HUES6 (cell line): ENCODE measurements around the gene EVC.

Source experiments
- H3K27ac ChIP-seq: 2 replicates; pipeline ENCODE4 v1.7.0; 2013; ENCODE audit warnings: low read depth, mild to moderate bottlenecking, low read length, inconsistent platforms
- H3K27me3 ChIP-seq: 2 replicates; pipeline ENCODE4 v1.6.1; 2013; ENCODE audit warnings: low read length; ENCODE audit not compliant: control insufficient read depth, insufficient read depth
- H3K36me3 ChIP-seq: 2 replicates; pipeline ENCODE4 v1.6.1; 2013; ENCODE audit warnings: low read length; ENCODE audit not compliant: control insufficient read depth, insufficient read depth
- H3K4me1 ChIP-seq: 2 replicates; pipeline ENCODE4 v1.6.1; 2013; ENCODE audit warnings: low read length; ENCODE audit not compliant: control insufficient read depth, insufficient read depth
- H3K4me3 ChIP-seq: 2 replicates; pipeline ENCODE4 v1.5.1; 2013; ENCODE audit warnings: low read depth, low read length
- H3K9ac ChIP-seq: one replicate; pipeline ENCODE4 v1.6.1; 2013; ENCODE audit warnings: mild to moderate bottlenecking, low read length
- H3K9me3 ChIP-seq: 2 replicates; pipeline ENCODE4 v1.6.1; 2013; ENCODE audit warnings: low read depth, low read length; ENCODE audit not compliant: control insufficient read depth, insufficient read depth

EVC gene

DNA sequence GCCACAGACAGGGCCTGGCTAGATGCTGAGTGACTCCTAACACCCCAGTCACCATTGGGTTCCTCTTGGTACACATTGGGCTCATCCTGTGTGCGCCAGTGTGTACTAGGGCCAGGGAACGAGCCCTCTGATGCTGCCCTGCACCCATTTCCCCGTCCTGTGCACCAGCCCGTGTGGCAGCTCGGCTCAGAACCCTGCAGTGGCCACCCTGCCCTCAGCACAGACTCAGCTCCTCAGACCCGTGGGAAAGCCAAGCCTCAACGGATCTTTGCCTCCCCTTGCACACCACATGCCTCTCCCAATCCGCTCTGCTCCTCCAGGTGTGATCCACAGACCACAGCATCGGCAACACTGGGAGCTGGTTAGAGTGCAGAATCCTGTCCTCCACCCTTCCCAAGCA, 38.6 kb downstream of the EVC start:
- Histone ChIP-seq H3K36me3 (peaks cover 37% of the 10 kb centered on the region), H3K27ac (no peak overlapping the region), H3K9me3 (no peaks in the 10 kb centered on the region), H3K27me3 (no peaks in the 10 kb centered on the region), H3K4me3 (no peak overlapping the region), H3K4me1 (peaks cover 23% of the 10 kb centered on the region), H3K9ac (no peak overlapping the region)

DNA sequence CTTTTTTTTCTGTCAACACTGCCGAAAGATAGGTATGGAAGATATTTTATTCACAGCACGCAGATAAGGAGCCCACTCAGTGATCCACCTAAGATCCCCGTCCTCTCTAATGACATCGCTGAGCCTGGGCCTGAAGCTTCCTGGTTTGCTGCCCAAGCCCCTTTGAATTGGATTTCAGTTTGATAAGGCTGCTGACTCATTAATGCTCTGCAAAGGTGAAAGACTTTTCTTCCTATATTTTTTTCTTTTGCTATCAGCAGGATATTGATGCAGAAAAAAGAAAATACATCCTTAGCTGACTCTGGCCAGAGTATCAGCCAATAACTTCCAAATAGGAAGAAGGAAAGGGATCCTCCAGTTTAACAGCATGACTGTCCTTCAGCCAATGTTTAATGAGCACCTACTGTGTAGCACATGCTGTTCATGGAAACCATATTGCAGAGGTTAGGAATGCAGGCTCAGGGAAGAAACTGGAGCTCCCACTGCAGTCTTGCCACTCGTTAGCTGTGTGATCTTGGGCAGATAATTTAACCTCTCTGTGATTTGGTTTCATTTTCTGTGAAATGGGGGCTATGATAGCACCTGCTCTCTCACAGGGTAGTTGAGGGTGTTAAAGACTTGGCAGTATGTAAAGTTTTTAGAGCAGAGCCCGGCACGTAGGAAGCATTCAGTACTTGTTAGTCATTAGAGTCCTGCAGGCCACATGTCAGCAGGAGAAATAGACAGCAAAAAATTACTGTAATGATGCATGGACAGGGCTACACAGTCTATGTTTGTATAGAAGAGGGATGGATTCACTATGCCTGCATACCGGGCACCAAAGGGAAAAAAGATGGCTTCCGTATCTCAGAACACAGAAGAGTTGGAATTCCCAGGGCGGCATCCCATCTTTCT, 39.3 kb downstream of the EVC start:
- H3K4me3 ChIP-seq = no peak overlapping the region
- H3K27me3 ChIP-seq = no peaks in the 10 kb centered on the region
- H3K27ac ChIP-seq = no peak overlapping the region
- no peaks in the 10 kb centered on the region for H3K9me3 ChIP-seq
- H3K4me1 ChIP-seq = peaks cover 23% of the 10 kb centered on the region
- H3K9ac ChIP-seq = no peak overlapping the region
- H3K36me3 ChIP-seq = peaks cover 41% of the 10 kb centered on the region

DNA sequence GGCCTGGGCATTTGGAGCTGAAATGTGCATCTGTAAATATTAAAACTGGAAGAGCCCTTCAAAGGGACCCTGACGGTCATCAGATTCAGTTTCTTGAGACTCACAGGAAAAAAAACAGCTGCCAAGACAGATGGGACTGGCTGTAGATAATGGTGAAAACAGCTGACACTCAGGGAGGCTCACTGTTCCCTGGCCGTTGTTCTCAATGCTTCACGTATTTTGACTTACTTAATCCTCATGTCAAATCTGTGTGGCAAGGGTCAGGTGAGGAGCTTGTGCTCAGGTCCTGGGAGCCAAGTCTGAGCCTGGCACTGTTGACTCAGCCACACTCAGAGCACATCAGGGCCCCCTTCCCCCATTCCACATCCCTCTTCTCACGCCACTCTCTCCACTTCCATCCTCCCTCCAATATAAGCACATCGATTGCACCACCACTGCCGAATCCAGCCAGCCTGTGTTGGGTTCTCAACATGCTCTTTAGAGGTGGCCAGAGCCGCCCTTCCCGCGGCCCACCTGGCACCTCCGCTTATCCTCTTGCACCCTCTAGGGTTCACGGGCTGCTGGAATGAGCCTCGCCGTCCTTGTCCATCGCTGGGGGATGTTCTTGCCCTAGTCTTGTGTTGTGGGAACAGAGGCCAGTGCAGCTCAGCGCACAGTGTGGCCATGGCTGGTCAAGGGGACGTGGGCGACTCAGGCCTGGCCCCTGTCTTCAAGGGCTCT, 40.1 kb downstream of the EVC start:
- H3K27me3 ChIP-seq = no peaks in the 10 kb centered on the region
- H3K4me3 ChIP-seq = no peak overlapping the region
- no peak overlapping the region for H3K9ac ChIP-seq
- peaks cover 35% of the 10 kb centered on the region for H3K36me3 ChIP-seq
- H3K4me1 ChIP-seq = peaks cover 23% of the 10 kb centered on the region
- H3K27ac ChIP-seq = no peak overlapping the region
- no peaks in the 10 kb centered on the region for H3K9me3 ChIP-seq

DNA sequence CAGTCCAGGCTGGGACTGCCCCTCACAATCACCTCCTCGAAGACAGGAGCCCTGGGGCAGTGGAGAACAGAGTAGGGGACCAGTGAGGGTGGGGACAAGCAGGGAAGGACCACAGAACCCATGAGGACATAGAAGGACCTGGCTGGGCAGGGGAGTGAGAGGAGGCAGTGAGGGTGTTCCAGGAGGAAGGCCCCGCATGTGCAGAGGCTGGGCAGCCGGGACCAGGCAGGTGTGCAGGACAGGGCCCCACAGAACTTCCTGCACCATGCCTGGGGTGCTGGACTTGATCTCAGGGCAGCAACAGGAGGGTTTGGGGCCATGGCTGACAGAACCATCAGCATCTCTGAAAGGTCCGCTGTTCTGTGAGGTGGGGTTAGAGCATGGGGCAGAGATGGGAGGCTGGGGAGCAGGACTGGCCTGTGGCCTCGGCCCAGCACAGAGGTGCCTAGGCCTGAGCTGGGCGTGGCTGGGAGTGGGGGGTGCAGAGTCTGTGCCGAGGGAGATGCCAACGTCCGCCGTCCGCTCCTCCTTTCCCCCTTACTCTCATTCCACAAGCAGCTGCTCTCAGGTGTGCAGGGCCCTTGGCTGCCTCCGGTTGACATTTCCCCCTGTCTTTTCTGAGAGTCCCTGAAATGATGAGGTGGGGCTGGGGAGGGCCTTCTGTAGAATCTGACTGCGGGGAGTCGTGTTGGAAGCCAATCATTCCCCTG, 40.8 kb downstream of the EVC start:
- no peak overlapping the region for H3K4me3 ChIP-seq
- H3K9me3 ChIP-seq = no peaks in the 10 kb centered on the region
- no peak overlapping the region for H3K27ac ChIP-seq
- H3K9ac ChIP-seq = no peak overlapping the region
- peaks cover 23% of the 10 kb centered on the region for H3K4me1 ChIP-seq
- H3K36me3 ChIP-seq = peaks cover 40% of the 10 kb centered on the region
- H3K27me3 ChIP-seq = no peaks in the 10 kb centered on the region

DNA sequence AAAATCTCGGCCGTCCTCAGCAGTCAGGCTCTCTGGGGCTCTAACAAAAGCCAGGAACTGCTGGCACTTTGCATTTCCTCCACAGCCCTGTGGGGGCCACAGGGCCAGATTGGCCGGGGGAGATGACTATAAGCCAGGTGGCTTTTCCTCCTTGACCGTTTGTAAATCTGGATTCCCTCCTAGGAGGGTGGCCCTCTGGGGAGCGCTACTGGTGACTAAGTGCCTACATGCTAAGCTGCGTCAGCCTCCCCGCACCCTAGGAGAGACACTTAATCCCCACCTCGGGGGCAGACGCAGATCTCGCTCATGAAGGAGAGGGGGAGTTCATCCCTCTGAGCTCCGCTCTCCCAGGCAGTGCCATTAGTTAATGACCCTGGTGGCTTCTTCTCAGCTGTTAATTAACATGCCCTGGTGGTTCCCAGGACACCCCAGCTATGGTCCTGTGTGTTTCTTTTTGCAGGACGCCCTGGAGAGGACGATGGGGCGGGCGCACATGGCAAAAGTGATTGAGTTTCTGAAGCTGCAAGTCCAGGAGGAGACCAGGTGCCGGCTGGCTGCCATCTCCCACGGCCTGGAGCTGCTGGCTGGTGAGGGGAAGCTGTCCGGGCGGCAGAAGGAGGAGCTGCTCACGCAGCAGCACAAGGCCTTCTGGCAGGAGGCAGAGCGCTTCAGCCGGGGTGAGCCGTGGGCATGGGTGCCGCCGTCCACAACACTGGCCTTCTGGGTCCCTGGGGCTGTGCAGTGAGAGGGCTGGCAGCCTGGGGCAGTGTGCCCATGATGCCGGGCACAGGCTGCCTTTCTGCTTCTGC, 41.6 kb downstream of the EVC start:
- Histone ChIP-seq H3K27ac (no peak overlapping the region), H3K36me3 (peaks cover 45% of the 10 kb centered on the region), H3K4me3 (no peak overlapping the region)

DNA sequence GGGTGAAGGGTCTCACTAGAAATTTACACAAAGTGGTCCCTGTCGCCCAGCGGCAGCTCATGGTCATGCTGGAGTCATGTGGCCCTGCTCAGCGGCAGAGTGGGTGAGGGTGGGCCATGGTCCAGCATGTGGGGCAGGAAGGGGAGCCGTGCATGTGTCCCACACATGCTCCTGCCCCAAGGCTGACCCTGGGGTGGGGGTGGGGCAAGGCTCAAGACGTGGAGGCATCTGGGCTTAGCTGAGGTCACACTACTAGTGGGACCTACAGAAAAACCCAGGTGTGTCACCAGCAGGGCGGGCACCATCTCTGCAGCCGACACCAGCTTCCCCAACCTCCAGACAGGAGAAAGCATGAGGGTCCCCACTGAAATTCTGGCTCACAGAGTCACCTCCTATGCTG, 42.4 kb downstream of the EVC start:
- H3K4me1 ChIP-seq = peaks cover 23% of the 10 kb centered on the region
- no peaks in the 10 kb centered on the region for H3K9me3 ChIP-seq
- H3K9ac ChIP-seq = no peak overlapping the region
- peaks cover 51% of the 10 kb centered on the region for H3K36me3 ChIP-seq
- no peak overlapping the region for H3K27ac ChIP-seq
- no peak overlapping the region for H3K4me3 ChIP-seq
- no peaks in the 10 kb centered on the region for H3K27me3 ChIP-seq

More for the DNA sequence above, 41.6 kb downstream of the EVC start:
- no peaks in the 10 kb centered on the region for H3K9me3 ChIP-seq
- no peaks in the 10 kb centered on the region for H3K27me3 ChIP-seq
- peaks cover 23% of the 10 kb centered on the region for H3K4me1 ChIP-seq
- no peak overlapping the region for H3K9ac ChIP-seq

DNA sequence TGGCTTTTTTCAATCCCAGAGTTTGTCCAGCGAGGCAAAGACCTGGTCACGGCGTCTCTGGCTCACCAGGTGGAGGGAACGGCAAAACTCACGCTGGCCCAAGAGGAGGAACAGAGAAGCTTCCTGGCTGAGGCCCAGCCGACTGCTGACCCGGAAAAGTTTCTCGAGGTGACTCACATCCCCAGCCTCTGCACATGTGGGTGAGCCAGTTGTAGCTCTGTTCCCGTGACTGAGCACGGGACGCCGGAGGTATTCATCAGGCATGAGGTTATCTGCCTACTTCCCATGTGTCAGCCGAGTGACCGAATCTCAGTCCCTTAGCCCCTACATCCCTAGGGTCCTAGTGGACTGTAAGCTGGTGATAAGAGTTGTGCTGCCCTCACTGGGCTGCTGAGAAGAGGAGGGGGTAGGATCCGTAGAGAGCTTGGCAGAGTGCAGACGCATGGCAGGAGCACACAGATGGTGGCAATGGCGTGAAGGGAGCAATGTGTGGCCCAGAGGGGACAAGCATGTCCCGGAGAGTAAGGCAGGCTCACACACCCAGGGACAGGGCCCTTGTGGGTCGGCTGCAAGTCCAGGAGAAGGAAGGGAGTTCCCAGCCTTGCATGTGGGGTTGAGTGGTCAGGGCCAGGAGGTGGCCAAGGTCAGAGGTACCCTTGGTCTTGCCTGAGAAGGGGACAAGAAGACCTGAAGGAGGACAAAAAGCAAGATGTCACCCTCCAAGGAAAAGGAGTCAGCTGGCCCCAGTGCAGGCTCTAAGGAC, 42.9 kb downstream of the EVC start:
- no peaks in the 10 kb centered on the region for H3K9me3 ChIP-seq
- H3K27me3 ChIP-seq = no peaks in the 10 kb centered on the region
- no peak overlapping the region for H3K4me3 ChIP-seq
- peaks cover 23% of the 10 kb centered on the region for H3K4me1 ChIP-seq
- no peak overlapping the region for H3K9ac ChIP-seq
- H3K36me3 ChIP-seq = peaks cover 49% of the 10 kb centered on the region
- no peak overlapping the region for H3K27ac ChIP-seq

DNA sequence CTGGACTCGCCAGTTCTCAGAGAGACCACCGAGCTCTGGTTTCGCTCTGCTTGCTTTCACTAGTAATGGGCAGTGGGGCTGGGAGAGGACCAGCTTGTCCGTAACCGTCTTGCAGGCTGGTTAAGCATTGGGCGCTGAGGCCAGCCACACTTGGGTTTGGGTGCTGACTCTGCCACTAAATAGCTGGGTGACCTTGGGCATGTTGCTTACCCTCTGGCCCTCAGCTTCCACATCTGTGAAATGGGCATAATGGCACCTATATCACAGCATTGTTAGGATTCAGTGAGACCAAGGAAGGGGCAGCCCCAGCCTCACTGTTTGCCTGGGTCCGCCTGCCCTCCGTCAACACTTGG, 43.5 kb downstream of the EVC start:
- Histone ChIP-seq H3K27ac (no peak overlapping the region), H3K4me1 (peaks cover 24% of the 10 kb centered on the region), H3K4me3 (no peak overlapping the region), H3K9me3 (no peaks in the 10 kb centered on the region), H3K9ac (no peak overlapping the region), H3K27me3 (no peaks in the 10 kb centered on the region), H3K36me3 (peaks cover 48% of the 10 kb centered on the region)

DNA sequence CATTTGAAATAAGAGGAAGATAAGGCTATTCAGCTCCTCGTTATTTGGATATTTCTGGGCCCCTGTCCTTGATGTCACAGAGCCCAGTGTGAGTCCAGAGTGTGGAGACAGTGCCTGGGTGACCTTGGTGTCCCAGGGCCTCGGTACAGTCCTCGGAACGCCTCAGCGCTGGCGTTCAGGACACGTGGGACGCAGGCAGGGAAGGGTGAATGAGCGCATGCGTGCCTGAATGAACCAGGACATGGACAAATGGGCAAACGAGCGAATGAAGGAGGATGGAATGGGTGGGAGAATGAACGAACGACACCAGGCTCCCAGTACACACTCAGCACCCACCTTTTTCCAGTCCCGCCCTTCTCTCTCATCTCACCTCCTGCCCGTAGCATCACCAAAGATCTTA, 44.2 kb downstream of the EVC start:
- H3K9ac ChIP-seq = no peak overlapping the region
- no peak overlapping the region for H3K27ac ChIP-seq
- no peak overlapping the region for H3K4me3 ChIP-seq
- H3K36me3 ChIP-seq = peaks cover 42% of the 10 kb centered on the region
- no peaks in the 10 kb centered on the region for H3K9me3 ChIP-seq
- H3K4me1 ChIP-seq = peaks cover 28% of the 10 kb centered on the region
- no peaks in the 10 kb centered on the region for H3K27me3 ChIP-seq

DNA sequence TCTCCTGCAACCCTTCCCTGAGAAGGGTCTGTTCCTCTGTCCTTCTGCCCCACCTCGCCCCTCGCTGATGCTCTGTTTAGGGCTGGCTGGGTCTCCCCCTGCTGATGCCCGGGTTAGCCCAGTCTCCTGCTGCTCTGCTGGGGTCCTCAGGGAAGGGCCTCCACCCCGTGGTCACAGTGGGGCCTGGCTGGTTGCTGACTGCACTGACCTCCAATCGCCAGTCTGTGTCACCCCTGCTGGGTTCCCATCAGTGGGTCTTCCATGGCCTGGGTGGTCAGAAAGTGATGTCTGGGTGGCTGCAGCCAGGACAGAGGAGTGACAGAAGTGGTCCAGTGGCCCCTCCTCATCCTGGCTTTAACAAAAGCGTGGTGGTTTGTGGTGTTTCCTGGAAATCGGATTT, 44.7 kb downstream of the EVC start:
- Histone ChIP-seq H3K9ac (no peak overlapping the region), H3K27me3 (no peaks in the 10 kb centered on the region), H3K36me3 (peaks cover 39% of the 10 kb centered on the region), H3K9me3 (no peaks in the 10 kb centered on the region), H3K4me1 (peaks cover 30% of the 10 kb centered on the region), H3K4me3 (no peak overlapping the region), H3K27ac (no peak overlapping the region)
